Fibroblast of skin of left biceps (primary cell): ENCODE data around the gene SCP2.

Source experiments
- DNase-seq, 2 experiments: peaks; one replicate each; pipeline ENCODE4 v3.0.0-alpha.2; 2013; ENCODE audit warnings: low read depth in 2 of 2

Gene SCP2

DNA sequence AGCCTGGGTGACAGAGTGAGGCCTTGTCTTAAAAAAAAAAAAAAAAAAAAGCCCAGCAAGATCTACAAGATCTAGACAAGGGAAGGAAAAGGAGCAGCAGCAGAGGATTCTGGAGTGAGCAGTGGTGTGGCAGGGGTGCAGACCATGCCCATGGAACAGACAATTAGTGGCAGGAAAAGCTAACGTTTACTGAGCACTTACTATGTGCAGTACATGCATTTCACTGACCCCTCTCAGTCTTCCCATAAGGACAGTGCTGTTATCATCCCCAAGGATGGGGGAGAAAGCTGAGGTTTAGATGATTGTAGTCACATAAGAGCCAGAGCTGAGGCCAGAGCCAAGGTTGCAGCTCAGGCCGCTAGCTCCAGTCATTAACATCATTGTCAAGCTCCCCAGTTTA lies 140.8 kb downstream of the SCP2 start:
- no peak for DNase-seq

DNA sequence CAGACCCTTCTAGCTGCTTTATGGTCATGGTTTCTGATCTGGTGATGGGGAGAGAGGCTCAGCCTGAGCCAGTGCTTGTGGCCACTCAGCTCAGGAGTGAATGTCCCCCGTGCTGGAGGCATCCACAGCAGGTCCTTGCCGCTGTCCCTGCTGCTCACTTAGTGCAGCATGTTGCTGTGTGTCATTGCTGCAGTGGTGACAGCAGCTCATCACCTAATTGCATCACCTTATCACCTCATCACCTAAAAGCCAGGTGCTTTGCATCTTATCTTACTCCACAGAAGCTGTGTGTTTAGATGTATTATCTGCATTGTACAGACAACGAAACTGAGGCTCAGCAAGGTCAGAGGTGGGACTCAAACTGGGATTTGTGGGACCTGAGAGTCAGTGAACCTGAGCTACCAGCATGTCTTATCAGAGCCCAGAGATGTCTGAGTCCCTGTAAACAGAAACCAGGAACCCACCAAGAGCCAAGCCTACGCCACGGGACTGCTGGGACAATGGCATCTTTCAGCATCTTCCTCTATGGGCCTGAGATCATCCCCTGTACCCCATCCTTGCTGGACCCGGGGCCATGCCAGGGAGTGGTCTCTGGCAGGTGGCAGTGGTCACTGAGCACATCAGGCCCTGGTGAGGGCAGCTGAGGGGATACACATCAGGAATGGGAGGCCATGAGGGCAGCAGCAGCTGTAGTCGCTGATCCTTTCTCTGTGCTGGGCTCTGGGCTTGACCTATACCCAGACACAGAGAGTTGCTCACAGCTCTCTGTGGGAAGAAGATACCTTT lies 141.4 kb downstream of the SCP2 start:
- no peak for DNase-seq

GRCh38 chr1:53069265-53069662 lies 142.2 kb downstream of the SCP2 start:
- no peak for DNase-seq

DNA sequence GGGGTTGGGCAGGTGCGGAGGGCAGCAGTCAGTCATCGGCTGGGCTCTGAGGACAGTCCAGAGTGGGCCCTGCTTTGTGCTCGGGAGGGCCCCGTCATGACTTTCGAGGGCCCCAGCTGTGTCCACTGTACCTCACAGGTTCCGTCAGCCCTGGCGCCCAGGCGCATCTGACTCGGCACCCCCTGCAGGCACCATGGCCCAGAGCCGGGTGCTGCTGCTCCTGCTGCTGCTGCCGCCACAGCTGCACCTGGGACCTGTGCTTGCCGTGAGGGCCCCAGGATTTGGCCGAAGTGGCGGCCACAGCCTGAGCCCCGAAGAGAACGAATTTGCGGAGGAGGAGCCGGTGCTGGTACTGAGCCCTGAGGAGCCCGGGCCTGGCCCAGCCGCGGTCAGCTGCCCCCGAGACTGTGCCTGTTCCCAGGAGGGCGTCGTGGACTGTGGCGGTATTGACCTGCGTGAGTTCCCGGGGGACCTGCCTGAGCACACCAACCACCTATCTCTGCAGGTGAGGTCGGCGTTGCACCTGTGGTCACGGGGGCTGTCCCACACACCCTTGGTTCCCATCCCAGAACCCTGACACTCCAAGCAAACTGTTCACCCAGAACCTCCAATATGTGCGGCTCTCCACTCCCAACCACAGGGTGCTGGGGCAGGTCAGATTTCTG lies 142.7 kb downstream of the SCP2 start:
- DNase-seq: no peak

DNA sequence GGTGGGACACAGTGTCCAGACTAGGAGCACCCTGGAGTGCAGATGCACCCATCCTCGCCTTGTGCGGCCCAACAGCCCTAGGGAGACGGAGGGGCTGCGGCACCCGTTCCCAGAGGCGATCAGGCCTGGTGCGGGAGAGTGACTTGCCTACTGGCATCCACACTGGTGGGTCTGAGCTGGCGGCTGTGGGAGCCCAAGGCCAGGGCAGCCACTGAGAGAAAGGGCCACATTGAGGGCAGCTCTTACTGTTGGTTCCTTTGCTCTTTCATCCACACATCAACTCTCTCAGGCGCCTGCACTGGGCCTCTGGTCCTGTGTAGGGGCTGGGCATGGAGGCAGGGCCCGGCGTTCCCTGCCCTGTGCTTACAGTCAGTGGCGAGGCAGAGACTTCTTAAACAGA lies 143.5 kb downstream of the SCP2 start:
- no peak for DNase-seq

DNA sequence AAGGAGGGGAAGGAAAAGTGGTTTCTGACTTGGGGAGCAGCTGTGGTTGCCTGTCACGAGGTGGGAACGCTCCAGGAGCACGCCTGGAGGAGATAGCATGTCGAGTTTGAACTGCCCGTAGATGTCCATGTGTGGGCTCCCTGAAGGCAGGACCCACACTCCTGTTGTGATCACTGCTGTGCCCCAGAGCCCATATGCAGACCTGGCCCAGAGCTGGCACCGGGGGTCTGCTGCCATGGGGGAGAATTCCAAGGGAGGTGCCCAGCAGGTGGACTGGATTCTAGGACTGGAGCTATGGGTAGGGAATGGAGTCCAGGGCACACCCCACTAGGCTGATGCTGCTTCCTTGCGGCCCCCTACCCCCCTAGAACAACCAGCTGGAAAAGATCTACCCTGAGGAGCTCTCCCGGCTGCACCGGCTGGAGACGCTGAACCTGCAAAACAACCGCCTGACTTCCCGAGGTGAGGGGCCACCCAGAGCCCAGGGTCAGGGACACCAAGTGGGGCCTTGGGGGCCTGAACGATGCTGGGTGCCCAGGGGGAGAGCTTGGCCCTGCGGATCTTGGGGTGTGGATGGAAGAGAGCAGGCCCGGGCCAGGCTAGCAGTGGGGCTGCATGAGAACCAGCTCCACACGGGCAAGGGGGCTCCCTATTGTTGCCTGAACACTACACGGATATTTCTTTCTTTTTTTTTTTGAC lies 144.2 kb downstream of the SCP2 start:
- no peak for DNase-seq

DNA sequence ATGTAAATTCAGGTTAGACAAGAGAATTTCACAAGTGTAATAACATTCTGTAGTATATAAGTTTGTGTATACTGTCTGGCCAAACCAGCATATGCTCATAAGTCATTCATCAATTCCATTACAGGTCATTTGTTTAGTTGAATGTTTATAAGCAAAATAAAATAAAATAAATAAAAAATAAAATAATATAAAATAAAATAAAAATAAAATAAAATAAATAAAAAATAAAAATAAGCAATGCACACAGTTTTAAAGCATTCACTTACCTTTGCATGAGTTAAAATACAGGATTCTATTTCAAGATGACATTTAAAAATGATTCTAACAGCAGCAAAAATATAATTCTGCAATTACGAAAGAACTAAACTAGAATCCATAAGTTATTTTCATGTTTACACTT lies 144.8 kb downstream of the SCP2 start:
- no peak for DNase-seq

DNA sequence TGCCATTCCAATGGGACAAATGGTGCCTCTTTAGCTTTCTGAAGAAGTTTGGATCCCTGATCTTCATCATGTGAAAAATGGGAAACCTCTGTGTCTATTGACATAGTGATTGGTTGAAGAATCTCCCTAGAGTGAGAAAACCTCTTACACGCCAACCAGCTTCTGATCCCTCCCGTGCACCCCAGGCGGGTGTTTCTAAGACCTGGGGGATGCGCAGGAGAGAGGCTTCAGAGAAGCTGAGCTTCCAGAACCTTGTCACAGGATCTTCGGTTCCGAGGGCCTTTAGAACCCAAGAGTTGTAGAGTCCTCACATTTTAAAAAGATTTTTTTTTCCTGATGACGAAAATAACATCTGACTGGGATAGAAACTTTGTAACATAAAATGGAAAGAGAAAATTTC lies 146.2 kb downstream of the SCP2 start:
- DNase-seq: no peak

DNA sequence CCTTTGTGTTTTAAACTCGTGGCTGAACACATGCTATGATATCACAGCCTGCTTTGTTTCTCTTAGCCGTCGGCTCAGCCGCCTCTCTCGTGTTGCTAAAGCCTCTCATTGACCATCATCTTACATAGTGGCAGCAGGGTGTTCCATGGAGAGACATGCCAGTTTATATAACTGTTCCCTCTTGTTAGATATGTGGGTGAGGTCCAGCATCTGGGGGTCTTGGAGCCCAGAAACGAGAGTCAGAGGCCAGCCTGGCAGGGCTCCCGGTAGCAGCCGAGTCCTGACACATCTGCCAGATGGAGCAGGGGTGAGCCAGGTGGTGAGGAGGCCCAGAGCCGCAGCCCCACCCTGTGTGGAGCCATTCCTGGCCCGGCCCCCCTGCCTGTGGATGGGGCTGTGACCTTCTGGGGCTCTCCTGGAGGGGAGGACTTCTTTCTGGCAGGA lies 146.8 kb downstream of the SCP2 start:
- no peak for DNase-seq

DNA sequence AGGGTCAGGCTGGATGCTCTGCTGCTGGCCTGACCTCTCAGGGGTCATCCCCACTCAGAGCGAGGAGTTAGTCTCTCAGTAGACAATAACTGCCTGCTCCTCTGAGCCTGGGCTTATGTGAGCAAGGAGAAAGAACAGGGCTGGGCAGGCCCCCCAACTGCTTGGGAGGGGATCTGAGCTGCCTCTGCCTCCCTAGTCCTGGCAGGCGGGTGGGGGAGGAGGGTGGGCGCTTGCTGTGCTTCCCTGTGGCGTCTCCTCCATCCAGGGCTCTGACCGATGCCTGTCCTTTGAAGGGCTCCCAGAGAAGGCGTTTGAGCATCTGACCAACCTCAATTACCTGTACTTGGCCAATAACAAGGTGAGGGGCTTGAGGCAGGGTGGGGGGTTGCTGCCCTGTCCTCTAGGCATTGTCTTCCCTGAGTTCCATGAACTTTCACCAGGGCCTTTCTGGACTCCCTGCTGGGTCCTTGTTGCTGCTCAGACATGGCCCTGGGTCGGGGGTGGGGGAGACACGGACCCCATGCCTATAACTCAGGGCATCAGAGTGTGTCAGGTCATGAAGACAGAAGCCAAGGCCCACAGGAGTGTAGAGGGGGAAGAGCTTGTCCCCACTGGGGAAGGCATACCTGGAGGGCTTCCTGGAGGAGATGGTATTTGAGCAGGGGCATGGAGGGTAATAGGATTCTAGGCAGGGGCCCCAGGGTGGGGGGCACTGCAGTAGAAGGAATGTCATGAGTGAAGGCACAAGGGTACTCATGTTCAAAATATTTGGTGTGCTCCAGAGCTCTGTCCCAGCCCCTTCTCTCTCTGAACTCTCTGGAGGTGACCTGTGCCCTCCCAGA lies 147.5 kb downstream of the SCP2 start:
- no peak for DNase-seq

- no peak for DNase-seq
Measured at GRCh38 chr1:53075206-53075605, 148.1 kb downstream of the SCP2 start.

- DNase-seq: no peak
Measured at GRCh38 chr1:53075761-53076163, 148.7 kb downstream of the SCP2 start.

- no peak for DNase-seq
Measured at GRCh38 chr1:53076165-53076564, 149.1 kb downstream of the SCP2 start.

GRCh38 chr1:53076721-53077598 lies 149.9 kb downstream of the SCP2 start:
- no peak for DNase-seq

DNA sequence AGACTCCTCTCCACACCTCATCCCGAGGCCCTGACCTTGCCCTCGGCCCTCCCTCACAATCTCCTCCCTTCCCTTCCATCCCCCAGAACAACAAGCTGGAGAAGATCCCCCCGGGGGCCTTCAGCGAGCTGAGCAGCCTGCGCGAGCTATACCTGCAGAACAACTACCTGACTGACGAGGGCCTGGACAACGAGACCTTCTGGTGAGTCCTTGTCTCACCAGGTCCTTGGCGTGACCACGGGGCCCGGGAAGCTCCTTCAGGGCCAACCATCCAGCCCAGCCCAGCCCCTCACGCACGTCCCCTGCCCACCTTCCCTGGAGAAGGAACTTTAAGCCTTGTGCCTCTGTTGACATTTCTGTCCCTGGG lies 150.5 kb downstream of the SCP2 start:
- DNase-seq: no peak

- DNase-seq: no peak
Measured at GRCh38 chr1:53078333-53079101, 151.4 kb downstream of the SCP2 start.

- DNase-seq: no peak
Measured at GRCh38 chr1:53079251-53079650, 152.2 kb downstream of the SCP2 start.

GRCh38 chr1:53080041-53080440 lies 153.0 kb downstream of the SCP2 start:
- no peak for DNase-seq

GRCh38 chr1:53080769-53081168 lies 153.7 kb downstream of the SCP2 start:
- DNase-seq: no peak

DNA sequence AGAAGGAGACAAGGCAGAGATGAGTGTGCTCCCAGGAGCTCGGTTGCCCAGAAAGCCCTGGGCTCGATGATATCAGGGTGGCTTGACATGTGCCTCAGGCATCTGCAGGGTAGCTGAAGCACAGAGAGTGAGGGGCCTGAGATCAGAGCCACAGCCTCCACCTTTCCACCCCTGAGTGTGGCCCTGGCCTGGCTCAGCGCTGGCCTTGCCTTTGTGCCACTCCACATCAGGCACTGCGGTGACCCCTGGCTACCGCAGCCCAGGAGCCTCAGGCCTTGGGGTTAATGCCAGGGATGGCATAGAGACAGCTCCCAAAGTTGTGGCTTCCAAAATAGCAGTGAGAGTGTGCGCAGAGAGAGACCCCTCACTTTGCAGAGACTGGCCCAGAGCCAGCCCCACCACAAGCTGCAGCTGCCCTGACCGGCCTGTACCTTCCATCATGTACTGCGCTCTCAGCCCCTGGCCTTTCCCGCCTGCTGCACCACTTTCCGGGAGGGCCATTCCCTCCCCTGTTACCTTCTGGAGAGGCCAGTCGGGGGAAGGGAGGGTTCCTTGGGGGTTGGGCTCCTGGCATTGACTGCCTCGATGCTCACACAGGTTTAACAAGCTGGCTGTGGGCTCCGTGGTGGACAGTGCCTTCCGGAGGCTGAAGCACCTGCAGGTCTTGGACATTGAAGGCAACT lies 154.4 kb downstream of the SCP2 start:
- no peak for DNase-seq
